ENCODE results near the gene HFE. TPM values are rescaled to one million over a fixed set of nuclear protein-coding genes. Genes with fewer than 3 reads are reported as not detected.
A peak's percentile ranks its signal among the peaks of the same experiment; 100 is the strongest.

The HFE gene
- polyA plus RNA-seq, 2 of the 4 experiments (the other 2 are of a cell fraction): 19.9 to 31.7 TPM

DNA sequence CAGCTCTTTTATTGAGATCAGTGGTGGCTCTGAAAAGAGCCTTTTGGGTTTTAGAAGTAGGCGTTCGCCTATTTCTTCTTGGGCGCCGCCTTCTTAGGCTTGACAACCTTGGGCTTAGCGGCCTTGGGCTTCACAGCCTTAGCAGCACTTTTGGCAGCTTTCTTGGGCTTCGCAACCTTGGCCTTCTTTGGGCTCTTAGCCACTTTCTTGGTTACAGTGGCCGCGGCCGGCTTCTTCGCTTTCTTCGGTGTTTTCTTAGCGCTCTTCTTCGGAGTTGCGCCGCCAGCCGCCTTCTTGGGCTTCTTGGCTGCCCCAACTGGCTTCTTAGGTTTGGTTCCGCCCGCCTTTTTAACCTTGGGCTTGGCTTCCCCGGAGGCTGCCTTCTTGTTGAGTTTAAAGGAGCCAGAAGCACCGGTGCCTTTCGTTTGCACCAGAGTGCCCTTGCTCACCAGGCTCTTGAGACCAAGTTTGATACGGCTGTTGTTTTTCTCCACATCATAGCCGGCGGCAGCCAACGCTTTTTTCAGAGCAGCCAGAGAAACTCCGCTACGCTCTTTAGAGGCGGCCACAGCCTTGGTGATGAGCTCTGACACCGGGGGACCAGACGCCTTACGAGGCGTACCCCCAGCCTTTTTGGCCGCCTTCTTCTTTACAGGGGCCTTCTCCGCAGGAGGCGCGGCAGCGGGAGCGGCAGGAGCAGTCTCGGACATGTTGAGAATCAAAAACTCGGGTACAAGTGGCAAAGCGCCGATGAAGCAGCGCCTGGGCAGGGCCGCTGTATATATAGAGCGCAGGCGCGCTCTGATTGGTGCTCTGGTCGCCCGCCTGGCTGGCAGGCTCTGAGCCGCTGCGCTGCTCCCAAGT, 31.3 kb upstream of the HFE start (continued):
- TF ChIP-seq, protein P1, sequence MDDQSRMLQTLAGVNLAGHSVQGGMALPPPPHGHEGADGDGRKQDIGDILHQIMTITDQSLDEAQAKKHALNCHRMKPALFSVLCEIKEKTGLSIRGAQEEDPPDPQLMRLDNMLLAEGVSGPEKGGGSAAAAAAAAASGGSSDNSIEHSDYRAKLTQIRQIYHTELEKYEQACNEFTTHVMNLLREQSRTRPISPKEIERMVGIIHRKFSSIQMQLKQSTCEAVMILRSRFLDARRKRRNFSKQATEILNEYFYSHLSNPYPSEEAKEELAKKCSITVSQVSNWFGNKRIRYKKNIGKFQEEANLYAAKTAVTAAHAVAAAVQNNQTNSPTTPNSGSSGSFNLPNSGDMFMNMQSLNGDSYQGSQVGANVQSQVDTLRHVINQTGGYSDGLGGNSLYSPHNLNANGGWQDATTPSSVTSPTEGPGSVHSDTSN (IDR thresholded peaks at IDR 0.05): peak; percentile 73; the same call in 1 of the 2 replicates
- TF ChIP-seq EHMT2 (IDR thresholded peaks at IDR 0.05; ENCODE audit: low read depth) (no peak), FOSL2 (IDR thresholded peaks at IDR 0.05) (no peak), FOSL2 (CRISPR knock-in tag; IDR thresholded peaks at IDR 0.05) (no peak), NR3C1 (IDR thresholded peaks at IDR 0.05) (no peak), KDM1A (IDR thresholded peaks at IDR 0.05; ENCODE audit: low read depth) (no peak), RCOR1 (IDR thresholded peaks at IDR 0.05; ENCODE audit: low read depth, low read length) (no peak), GATA3 (IDR thresholded peaks at IDR 0.05; ENCODE audit: borderline replicate concordance) (peak; percentile 60; the same call in 1 of the 2 replicates), HOXB13 (CRISPR knock-in tag; IDR thresholded peaks at IDR 0.05; ENCODE audit: low read depth) (no peak), ZC3H11A (IDR thresholded peaks at IDR 0.05) (no peak), RAD21 (conservative IDR thresholded peaks at IDR 0.05 in 1 of 2, IDR thresholded peaks at IDR 0.05 in 1 of 2) (no peak), NFE2L2 (conservative IDR thresholded peaks at IDR 0.05; ENCODE audit: low read length) (no peak), HOXA7 (CRISPR knock-in tag; IDR thresholded peaks at IDR 0.05) (no peak), CHD4 (IDR thresholded peaks at IDR 0.05; ENCODE audit: borderline replicate concordance) (no peak), TP53 (CRISPR knock-in tag; IDR thresholded peaks at IDR 0.05) (peak; percentile 55; the same call in 1 of the 2 replicates), CBX8 (IDR thresholded peaks at IDR 0.05) (no peak), POLR2A (IDR thresholded peaks at IDR 0.05; ENCODE audit: low read length) (peak; percentile 93), MAFK (IDR thresholded peaks at IDR 0.05; ENCODE audit: partially characterized antibody) (no peak), POLR2AphosphoS2 (conservative IDR thresholded peaks at IDR 0.05; ENCODE audit: low read length) (no peak), RARB (CRISPR knock-in tag; IDR thresholded peaks at IDR 0.05) (no peak), PHF8 (IDR thresholded peaks at IDR 0.05; ENCODE audit: borderline replicate concordance, low read depth) (peak; percentile 84), EHF (CRISPR knock-in tag; IDR thresholded peaks at IDR 0.05) (no peak), NPAS2 (CRISPR knock-in tag; IDR thresholded peaks at IDR 0.05; ENCODE audit: borderline replicate concordance) (no peak)
- TF ChIP-seq, protein P2, sequence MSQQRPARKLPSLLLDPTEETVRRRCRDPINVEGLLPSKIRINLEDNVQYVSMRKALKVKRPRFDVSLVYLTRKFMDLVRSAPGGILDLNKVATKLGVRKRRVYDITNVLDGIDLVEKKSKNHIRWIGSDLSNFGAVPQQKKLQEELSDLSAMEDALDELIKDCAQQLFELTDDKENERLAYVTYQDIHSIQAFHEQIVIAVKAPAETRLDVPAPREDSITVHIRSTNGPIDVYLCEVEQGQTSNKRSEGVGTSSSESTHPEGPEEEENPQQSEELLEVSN (IDR thresholded peaks at IDR 0.05; ENCODE audit: borderline replicate concordance, low read depth): 0 out of 2 replicates have a peak, but pooled peaks have one; percentile 21
- TF ChIP-seq, protein P3, sequence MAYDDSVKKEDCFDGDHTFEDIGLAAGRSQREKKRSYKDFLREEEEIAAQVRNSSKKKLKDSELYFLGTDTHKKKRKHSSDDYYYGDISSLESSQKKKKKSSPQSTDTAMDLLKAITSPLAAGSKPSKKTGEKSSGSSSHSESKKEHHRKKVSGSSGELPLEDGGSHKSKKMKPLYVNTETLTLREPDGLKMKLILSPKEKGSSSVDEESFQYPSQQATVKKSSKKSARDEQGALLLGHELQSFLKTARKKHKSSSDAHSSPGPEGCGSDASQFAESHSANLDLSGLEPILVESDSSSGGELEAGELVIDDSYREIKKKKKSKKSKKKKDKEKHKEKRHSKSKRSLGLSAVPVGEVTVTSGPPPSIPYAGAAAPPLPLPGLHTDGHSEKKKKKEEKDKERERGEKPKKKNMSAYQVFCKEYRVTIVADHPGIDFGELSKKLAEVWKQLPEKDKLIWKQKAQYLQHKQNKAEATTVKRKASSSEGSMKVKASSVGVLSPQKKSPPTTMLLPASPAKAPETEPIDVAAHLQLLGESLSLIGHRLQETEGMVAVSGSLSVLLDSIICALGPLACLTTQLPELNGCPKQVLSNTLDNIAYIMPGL (CRISPR knock-in tag; IDR thresholded peaks at IDR 0.05; ENCODE audit: borderline replicate concordance): peak; percentile 58; the same call in 1 of the 2 replicates
- TF ChIP-seq, protein P4, sequence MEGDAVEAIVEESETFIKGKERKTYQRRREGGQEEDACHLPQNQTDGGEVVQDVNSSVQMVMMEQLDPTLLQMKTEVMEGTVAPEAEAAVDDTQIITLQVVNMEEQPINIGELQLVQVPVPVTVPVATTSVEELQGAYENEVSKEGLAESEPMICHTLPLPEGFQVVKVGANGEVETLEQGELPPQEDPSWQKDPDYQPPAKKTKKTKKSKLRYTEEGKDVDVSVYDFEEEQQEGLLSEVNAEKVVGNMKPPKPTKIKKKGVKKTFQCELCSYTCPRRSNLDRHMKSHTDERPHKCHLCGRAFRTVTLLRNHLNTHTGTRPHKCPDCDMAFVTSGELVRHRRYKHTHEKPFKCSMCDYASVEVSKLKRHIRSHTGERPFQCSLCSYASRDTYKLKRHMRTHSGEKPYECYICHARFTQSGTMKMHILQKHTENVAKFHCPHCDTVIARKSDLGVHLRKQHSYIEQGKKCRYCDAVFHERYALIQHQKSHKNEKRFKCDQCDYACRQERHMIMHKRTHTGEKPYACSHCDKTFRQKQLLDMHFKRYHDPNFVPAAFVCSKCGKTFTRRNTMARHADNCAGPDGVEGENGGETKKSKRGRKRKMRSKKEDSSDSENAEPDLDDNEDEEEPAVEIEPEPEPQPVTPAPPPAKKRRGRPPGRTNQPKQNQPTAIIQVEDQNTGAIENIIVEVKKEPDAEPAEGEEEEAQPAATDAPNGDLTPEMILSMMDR (IDR thresholded peaks at IDR 0.05): no peak
- TF ChIP-seq, protein P5, sequence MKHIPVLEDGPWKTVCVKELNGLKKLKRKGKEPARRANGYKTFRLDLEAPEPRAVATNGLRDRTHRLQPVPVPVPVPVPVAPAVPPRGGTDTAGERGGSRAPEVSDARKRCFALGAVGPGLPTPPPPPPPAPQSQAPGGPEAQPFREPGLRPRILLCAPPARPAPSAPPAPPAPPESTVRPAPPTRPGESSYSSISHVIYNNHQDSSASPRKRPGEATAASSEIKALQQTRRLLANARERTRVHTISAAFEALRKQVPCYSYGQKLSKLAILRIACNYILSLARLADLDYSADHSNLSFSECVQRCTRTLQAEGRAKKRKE (CRISPR knock-in tag; IDR thresholded peaks at IDR 0.05; ENCODE audit: low read depth): 0 out of 2 replicates have a peak, but pooled peaks have one; percentile 7
- TF ChIP-seq, protein P6, sequence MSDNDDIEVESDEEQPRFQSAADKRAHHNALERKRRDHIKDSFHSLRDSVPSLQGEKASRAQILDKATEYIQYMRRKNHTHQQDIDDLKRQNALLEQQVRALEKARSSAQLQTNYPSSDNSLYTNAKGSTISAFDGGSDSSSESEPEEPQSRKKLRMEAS (IDR thresholded peaks at IDR 0.05): no peak; the same call in 1 of the 2 replicates
- TF ChIP-seq, protein P7, sequence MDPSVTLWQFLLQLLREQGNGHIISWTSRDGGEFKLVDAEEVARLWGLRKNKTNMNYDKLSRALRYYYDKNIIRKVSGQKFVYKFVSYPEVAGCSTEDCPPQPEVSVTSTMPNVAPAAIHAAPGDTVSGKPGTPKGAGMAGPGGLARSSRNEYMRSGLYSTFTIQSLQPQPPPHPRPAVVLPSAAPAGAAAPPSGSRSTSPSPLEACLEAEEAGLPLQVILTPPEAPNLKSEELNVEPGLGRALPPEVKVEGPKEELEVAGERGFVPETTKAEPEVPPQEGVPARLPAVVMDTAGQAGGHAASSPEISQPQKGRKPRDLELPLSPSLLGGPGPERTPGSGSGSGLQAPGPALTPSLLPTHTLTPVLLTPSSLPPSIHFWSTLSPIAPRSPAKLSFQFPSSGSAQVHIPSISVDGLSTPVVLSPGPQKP (IDR thresholded peaks at IDR 0.05; ENCODE audit: low read depth, low read length): no peak

Data from A549 (cell line).